HFF-Myc (cell line): ENCODE measurements around the gene EXOC6B.

Experiments used
- DNase-seq: peaks from one replicate; pipeline ENCODE4 v3.0.0-alpha.2; 2011; ENCODE audit warnings: low read depth; ENCODE audit errors: extremely low read depth
- H3K4me3 ChIP-seq: replicated peaks from 2 replicates; pipeline ENCODE4 v1.5.1; 2011; ENCODE audit warnings: low read depth, mild to moderate bottlenecking, control low read depth, low read length
- TF ChIP-seq, protein P1 (sequence below): IDR thresholded peaks from 2 replicates; pipeline ENCODE4 v1.5.1; 2012; ENCODE audit warnings: mild to moderate bottlenecking, low read depth, low read length, control low read depth; ENCODE audit errors: missing control alignments

EXOC6B gene

DNA sequence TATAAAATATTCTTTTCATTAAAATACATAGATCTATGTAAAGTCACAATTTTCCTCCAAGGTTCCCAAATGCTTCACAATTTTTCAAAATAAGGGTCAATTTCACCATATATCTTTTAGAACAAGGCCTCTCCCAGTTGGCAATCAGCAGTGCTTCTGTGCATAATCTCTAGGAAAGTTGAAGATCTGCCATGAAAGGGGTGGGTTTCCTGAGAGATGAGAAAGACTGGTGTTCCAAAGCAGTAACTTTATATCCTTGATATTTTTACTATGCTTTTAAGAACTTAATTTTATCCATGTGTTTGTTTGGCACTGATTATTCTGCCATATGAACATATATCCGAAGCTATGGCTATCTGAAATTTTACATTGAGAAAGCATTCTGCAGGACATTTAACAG, 478.8 kb downstream of the EXOC6B start:
- H3K4me3 ChIP-seq: no peak overlapping the region
- no peak for DNase-seq
- TF ChIP-seq, protein P1, sequence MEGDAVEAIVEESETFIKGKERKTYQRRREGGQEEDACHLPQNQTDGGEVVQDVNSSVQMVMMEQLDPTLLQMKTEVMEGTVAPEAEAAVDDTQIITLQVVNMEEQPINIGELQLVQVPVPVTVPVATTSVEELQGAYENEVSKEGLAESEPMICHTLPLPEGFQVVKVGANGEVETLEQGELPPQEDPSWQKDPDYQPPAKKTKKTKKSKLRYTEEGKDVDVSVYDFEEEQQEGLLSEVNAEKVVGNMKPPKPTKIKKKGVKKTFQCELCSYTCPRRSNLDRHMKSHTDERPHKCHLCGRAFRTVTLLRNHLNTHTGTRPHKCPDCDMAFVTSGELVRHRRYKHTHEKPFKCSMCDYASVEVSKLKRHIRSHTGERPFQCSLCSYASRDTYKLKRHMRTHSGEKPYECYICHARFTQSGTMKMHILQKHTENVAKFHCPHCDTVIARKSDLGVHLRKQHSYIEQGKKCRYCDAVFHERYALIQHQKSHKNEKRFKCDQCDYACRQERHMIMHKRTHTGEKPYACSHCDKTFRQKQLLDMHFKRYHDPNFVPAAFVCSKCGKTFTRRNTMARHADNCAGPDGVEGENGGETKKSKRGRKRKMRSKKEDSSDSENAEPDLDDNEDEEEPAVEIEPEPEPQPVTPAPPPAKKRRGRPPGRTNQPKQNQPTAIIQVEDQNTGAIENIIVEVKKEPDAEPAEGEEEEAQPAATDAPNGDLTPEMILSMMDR: no peak

DNA sequence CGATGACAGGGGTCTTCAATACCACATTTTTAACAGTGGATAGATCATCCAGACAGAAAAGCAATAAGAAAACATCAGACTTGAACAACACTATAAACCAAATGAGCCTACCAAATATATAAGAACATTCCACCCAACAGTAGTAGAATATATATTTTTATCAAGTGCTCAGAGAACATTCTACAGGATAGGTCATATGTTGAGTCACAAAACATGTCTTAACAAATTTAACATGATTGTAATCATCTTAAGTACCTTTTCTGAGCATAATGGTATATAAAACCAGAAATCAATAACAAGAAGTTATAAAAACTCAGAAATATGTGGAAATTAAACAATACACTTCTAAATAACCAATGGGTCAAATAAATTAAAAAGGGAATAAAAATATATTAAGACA, 484.2 kb downstream of the EXOC6B start:
- no peak overlapping the region for H3K4me3 ChIP-seq
- no peak for DNase-seq
- TF ChIP-seq, protein P1: no peak

DNA sequence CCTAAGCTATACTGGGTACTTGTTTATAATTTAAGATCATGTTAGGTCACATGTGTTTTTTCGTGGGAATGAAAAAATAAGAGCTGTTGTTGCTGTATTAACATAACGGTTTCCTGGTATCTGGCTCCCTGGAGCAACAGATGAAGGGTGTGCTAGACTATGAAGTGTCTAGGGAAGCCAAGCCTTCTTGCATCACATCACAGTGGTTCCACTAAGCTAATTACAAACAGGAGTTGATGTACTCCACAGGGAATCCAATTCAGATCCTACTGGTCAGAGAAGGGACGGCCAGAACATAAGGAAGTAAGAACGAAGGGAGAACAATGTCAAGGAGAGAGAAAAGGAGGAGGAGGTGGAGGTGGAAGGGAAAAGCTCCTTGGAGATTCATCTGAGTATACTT, 485.2 kb downstream of the EXOC6B start:
- TF ChIP-seq, protein P1: no peak
- no peak overlapping the region for H3K4me3 ChIP-seq
- DNase-seq: no peak

DNA sequence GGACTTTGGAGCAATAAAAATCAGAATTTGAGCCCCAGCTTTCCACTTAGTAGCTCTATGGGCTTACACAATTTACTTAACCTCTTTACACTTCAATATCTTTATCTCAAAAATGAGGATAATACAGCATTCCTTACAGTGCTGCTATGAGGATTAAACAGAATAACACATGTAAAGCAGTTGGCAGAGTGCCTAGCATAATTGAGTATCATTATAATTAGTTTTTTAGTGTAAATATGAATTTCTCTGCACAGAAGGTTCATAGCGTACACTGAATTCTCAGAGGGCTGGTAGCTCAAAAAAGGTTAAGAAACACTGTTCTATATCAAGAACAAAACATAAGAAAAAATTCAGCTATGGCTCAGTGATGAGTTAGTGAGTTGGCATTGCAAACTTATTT, 487.8 kb downstream of the EXOC6B start:
- TF ChIP-seq, protein P1: no peak
- no peak for DNase-seq
- H3K4me3 ChIP-seq: no peak overlapping the region

DNA sequence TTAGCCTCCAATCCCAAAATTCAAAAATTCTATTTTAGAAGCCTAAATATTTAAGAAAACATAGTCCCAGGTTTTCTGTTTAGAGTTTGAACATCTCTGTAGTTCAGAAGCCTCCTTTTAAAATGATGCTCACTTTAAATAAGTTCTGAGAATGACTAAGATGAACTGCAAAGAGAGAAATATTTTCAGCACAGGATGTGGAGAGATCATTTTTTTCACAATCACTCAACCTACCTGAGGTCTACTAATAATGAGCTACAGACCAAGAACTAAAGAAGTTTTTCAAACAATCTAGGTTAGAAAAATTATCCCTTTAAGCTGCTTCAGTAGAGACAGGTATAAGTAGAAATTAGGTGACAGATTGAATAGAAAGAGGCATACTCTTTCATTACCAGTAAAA, 493.1 kb downstream of the EXOC6B start:
- no peak for DNase-seq
- TF ChIP-seq, protein P1: no peak
- no peak overlapping the region for H3K4me3 ChIP-seq

DNA sequence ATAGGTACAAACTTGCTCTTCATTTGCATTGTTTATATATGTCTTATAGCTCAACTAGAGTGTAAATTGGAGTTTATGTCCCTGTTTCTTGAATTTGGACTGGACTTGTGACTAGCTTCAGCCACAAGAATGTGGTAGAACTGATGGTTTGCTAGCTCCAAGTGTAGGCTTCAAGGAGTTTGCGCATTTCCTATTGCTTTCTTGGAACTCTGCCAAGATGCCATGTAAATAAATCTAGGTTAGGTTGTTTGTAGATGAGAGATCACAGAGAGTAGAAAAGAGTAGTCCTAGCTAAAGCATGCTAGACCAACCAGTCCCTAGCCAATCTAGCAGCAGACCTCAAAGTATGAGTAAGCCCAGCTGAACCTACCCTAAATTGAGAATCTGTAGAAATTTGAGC, 495.2 kb downstream of the EXOC6B start:
- DNase-seq: no peak
- no peak overlapping the region for H3K4me3 ChIP-seq

DNA sequence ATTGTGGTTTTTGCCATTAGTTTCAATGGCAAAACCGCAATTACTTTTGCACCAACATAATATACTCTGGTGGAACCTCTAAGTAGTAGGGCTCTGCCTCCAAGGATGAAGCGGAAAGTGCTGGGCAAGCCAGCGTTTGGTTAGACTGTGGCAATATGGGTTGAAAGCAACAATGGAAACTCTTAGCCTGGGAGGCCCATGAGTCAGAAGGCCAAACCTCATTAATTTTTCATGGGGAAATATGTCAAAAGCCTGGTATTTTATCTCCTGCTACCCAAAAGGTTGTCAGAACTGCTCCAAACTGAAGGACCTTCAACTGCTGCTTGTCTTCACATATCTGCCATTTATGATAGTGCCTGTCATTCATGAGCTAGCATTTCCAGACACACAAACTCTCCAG, 499.1 kb downstream of the EXOC6B start:
- TF ChIP-seq, protein P1: no peak
- no peak for DNase-seq
- no peak overlapping the region for H3K4me3 ChIP-seq

More for the DNA sequence above, 495.2 kb downstream of the EXOC6B start:
- TF ChIP-seq, protein P1: no peak
